ENCODE data around the gene TP53BP2. TPM values are rescaled to one million over a fixed set of nuclear protein-coding genes. Genes with fewer than 3 reads are reported as not detected.

TP53BP2 gene
- total RNA-seq, 1 donor, result 31.8 TPM

GRCh38 chr1:223827193-223827663, 18.5 kb downstream of the TP53BP2 start:
- H3K27me3 ChIP-seq (ENCODE audit: insufficient read depth, low read length), result no peaks in the 10 kb centered on the region
- no peak overlapping the region for H3K4me2 ChIP-seq (ENCODE audit: insufficient read depth, low read length)
- no peak for DNase-seq (ENCODE audit: insufficient read length, low spot score, missing footprints)
- TF ChIP-seq CTCF (IDR thresholded peaks at IDR 0.05; ENCODE audit: extremely low read depth, low read depth, low read length), result no peak
- no peaks in the 10 kb centered on the region for H3K36me3 ChIP-seq (ENCODE audit: insufficient read depth, low read length)
- H3K27ac ChIP-seq (ENCODE audit: low read depth, low read length), result peak overlapping the region; percentile 63
- H3K4me1 ChIP-seq (ENCODE audit: insufficient read depth, low read length), result peaks cover 14% of the 10 kb centered on the region
- peak overlapping the region; percentile 63 for H2AFZ ChIP-seq (ENCODE audit: low read length)
- H4K20me1 ChIP-seq (ENCODE audit: insufficient read depth, low read length), result peaks cover 5% of the 10 kb centered on the region
- no peak overlapping the region for H3K4me3 ChIP-seq (ENCODE audit: insufficient read depth, low read length)
- H3K9me3 ChIP-seq (ENCODE audit: low read depth, low read length), result no peaks in the 10 kb centered on the region
- H3K79me2 ChIP-seq (ENCODE audit: insufficient read depth, low read length), result peaks cover 83% of the 10 kb centered on the region

- Histone ChIP-seq H4K20me1 (ENCODE audit: insufficient read depth, low read length) (peaks cover 5% of the 10 kb centered on the region), H3K27ac (ENCODE audit: low read depth, low read length) (no peak overlapping the region), H3K4me3 (ENCODE audit: insufficient read depth, low read length) (no peak overlapping the region), H3K36me3 (ENCODE audit: insufficient read depth, low read length) (no peaks in the 10 kb centered on the region), H2AFZ (ENCODE audit: low read length) (no peak overlapping the region), H3K9me3 (ENCODE audit: low read depth, low read length) (no peaks in the 10 kb centered on the region), H3K4me2 (ENCODE audit: insufficient read depth, low read length) (no peak overlapping the region), H3K4me1 (ENCODE audit: insufficient read depth, low read length) (peaks cover 7% of the 10 kb centered on the region), H3K27me3 (ENCODE audit: insufficient read depth, low read length) (no peaks in the 10 kb centered on the region), H3K79me2 (ENCODE audit: insufficient read depth, low read length) (peaks cover 95% of the 10 kb centered on the region)
- DNase-seq (ENCODE audit: insufficient read length, low spot score, missing footprints), result no peak
- no peak for TF ChIP-seq CTCF (IDR thresholded peaks at IDR 0.05; ENCODE audit: extremely low read depth, low read depth, low read length)
Observed at GRCh38 chr1:223825767-223826748, 19.7 kb downstream of the TP53BP2 start.

GRCh38 chr1:223824712-223825111, 21.0 kb downstream of the TP53BP2 start:
- Histone ChIP-seq H3K79me2 (ENCODE audit: insufficient read depth, low read length) (peaks cover 95% of the 10 kb centered on the region), H2AFZ (ENCODE audit: low read length) (no peak overlapping the region), H3K4me1 (ENCODE audit: insufficient read depth, low read length) (peaks cover 20% of the 10 kb centered on the region), H3K9me3 (ENCODE audit: low read depth, low read length) (no peaks in the 10 kb centered on the region), H4K20me1 (ENCODE audit: insufficient read depth, low read length) (peaks cover 5% of the 10 kb centered on the region), H3K36me3 (ENCODE audit: insufficient read depth, low read length) (peaks cover under 1% of the 10 kb centered on the region), H3K4me2 (ENCODE audit: insufficient read depth, low read length) (no peak overlapping the region), H3K27ac (ENCODE audit: low read depth, low read length) (no peak overlapping the region), H3K4me3 (ENCODE audit: insufficient read depth, low read length) (no peak overlapping the region), H3K27me3 (ENCODE audit: insufficient read depth, low read length) (no peaks in the 10 kb centered on the region)
- no peak for TF ChIP-seq CTCF (IDR thresholded peaks at IDR 0.05; ENCODE audit: extremely low read depth, low read depth, low read length)
- no peak for DNase-seq (ENCODE audit: insufficient read length, low spot score, missing footprints)

- peaks cover 5% of the 10 kb centered on the region for H4K20me1 ChIP-seq (ENCODE audit: insufficient read depth, low read length)
- H3K27me3 ChIP-seq (ENCODE audit: insufficient read depth, low read length), result no peaks in the 10 kb centered on the region
- no peak for DNase-seq (ENCODE audit: insufficient read length, low spot score, missing footprints)
- no peaks in the 10 kb centered on the region for H3K9me3 ChIP-seq (ENCODE audit: low read depth, low read length)
- H3K4me2 ChIP-seq (ENCODE audit: insufficient read depth, low read length), result no peak overlapping the region
- H3K4me1 ChIP-seq (ENCODE audit: insufficient read depth, low read length), result peaks cover 22% of the 10 kb centered on the region
- H2AFZ ChIP-seq (ENCODE audit: low read length), result no peak overlapping the region
- peaks cover 94% of the 10 kb centered on the region for H3K79me2 ChIP-seq (ENCODE audit: insufficient read depth, low read length)
- TF ChIP-seq CTCF (IDR thresholded peaks at IDR 0.05; ENCODE audit: extremely low read depth, low read depth, low read length), result no peak
- H3K27ac ChIP-seq (ENCODE audit: low read depth, low read length), result no peak overlapping the region
- peaks cover 2% of the 10 kb centered on the region for H3K36me3 ChIP-seq (ENCODE audit: insufficient read depth, low read length)
- H3K4me3 ChIP-seq (ENCODE audit: insufficient read depth, low read length), result no peak overlapping the region
Observed at GRCh38 chr1:223824287-223824686, 21.5 kb downstream of the TP53BP2 start.
